Stimulated activated CD8-positive, alpha-beta memory T cell treated with anti-CD3 and anti-CD28 coated beads, Interleukin-7, amount 100 ng/mL, for 24 hours (primary cell): ENCODE results near the gene BCHE.

Source experiments
- DNase-seq: peaks from one replicate; pipeline ENCODE4 v3.0.0-alpha.2; 2020; ENCODE audit warnings: low read depth

BCHE gene

DNA sequence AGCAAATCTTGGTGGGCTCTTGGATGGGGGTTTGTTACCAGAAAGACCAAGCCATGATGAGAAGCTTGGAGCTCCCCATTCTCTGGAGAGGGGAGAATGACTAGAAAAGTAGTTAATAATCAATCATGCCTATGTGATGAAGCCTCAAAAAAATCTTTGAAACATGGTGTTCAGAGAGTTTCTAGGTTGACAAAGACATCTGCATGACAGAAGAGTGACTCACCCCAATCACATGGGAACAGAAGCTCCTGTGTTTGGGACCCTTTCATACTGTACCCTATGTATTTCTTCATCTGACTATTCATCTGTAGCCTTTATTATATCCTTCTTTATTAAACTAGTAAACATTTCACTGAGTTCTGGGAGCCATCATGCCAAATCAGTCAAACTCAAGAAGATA is 87.4 kb downstream of the BCHE start:
- no peak for DNase-seq

DNA sequence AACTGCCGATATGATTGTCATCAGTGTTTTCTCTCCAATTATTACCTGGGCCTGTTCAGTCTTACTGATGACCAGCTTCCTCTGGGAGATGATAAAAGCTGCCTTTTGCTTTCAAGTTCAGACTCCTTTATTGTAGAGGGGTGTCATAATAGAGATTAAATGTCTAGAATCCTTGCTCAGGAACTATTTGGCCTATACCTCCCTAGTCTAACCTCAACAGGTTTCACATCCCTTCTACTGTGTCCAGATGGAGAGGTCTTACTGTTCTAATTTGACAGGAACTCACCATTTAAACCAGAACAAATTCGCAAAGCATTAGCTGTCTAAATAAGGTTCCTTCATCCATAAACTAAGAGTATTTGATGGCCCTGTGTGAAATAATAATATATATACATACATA is 88.0 kb downstream of the BCHE start:
- no peak for DNase-seq

DNA sequence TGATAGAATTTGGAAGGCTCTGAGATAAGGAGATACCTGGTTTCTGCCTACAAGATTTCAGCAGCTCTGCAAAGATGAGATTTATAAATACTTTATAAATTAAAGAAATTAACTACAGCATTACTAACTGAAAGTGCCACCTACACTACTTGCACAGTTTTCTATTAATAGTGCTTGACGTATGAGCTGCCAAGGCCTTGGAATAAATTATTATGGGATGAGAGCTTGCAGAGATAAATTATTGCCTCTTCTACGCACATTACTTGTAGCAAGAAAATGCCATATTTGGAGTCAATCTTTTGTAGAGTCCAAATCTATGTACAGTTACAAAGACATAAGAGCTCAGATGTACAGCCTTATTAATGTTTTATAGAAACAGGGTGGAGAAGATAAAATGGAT is 89.1 kb downstream of the BCHE start:
- DNase-seq: no peak

DNA sequence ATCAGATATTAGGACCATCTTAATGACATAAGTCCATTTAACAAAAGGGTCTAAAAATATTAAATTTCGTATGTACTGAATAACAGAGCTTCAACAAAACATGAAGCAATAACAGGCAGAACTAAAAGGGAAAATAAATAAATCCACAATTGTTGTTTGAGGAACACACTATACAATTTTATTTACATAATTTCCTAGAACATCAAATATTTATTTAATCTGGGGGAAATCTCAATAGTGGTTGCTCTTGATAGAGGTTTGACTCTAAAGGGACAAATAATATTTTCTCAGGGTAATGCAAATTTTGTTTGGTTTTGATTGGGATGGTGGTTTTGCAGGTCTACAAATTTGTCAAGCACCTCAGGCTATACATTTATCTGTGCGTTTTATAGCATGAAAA is 90.3 kb downstream of the BCHE start:
- no peak for DNase-seq

DNA sequence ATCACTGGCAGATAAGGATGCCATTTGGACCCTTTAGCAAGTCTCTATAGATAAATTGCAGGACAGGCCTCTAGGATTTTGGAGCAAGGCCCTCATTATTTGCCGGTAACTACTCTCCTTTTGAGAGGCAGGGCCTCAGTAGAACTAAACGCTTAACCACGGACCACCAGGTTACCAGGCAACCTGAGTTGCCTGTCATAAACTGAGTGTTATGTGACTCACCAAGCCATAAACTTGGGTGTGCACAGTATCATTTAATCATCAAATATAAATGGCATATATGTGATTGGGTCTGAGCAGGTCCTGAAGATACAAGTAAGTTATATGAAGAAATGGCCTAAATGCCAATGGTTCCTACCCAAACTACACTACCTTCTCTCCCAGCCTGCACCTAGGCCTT is 93.2 kb downstream of the BCHE start:
- no peak for DNase-seq

DNA sequence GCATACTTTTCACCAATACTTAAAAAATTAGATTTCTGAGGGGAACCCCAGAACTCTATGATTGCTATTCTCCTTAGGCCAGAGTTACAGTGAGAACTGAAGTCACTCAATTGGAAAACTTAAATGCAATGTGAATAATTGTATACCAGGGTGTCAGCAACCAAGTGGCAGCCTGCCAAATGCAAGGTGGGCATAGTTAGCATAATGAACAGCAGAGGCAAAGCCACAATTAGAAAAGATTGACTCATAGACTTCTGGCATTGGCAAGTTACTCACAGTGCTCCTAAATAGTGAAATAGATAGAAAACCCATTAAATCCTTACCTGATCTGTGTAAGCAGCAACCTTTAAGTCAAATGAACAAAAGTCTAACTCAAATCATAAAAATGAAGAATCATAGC is 94.9 kb downstream of the BCHE start:
- no peak for DNase-seq

DNA sequence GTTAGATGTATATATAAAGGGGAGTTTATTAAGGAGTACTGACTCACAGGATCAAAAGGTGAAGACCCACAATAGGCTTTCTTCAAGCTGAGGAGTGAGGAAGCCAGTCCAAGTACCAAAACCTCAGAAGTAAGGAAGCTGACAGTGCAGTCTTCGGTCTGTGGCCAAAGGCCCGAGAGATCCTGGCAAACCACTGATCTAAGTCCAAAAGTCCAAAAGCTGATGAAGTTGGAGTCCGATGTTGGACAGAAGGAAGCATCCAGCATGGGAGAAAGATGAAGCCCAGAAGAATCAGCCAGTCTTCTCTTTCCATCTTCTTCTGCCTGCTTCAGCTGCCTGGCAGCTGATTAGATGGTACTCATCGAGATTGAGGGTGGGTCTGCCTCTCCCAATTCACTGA is 107.5 kb downstream of the BCHE start:
- no peak for DNase-seq

DNA sequence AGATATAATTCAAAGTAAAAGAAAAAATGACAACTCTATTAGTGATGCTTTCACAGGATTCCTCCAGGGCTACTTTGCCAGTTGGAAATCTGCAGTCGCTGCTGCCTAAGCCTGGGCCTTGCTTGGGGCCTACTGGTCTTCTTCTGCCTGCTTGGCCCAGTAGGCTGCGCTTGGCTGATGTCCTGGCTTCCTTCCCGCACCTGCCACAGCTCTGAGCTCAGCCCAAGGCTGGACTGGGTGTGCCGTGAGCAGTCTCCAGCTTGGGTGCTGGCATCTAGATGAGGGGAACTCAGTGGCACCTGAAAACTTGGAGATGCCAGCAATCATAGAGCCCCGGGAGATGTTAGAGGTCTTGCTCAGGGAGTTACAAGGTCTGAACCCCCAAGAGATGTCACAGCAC is 108.3 kb downstream of the BCHE start:
- DNase-seq: no peak

DNA sequence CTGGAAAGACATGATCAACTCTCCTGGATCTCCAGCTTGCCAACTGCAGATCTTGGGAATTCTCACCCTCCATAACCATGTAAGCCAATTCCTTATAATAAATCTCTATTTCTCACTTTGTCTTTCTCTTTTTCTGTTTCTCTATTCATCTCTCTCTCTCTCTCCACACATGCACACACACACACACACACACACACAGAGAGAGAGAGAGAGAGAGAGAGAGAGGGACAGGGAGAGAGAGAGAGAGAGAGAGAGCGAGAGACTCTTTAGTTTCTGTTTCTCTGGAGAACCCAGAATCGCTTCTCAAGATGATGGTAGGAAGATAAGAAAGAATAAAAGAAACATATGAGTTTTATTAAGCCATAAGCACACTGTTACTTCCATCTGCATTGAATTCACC is 111.9 kb downstream of the BCHE start:
- DNase-seq: no peak
